EH (cell line): ENCODE data around the gene GGA1.

Experiments
- DNase-seq: peaks from one replicate; pipeline ENCODE4 v3.0.0-alpha.2; 2015; ENCODE audit warnings: low read depth

Gene GGA1

GRCh38 chr22:37630839-37631435, 22.3 kb downstream of the GGA1 start:
- no peak for DNase-seq

GRCh38 chr22:37631448-37632173, 23.0 kb downstream of the GGA1 start:
- no peak for DNase-seq

GRCh38 chr22:37632174-37633088, 23.8 kb downstream of the GGA1 start:
- no peak for DNase-seq

- DNase-seq = no peak
Observed at GRCh38 chr22:37633089-37633624, 24.5 kb downstream of the GGA1 start.

GRCh38 chr22:37633625-37634416, 25.2 kb downstream of the GGA1 start:
- peak; percentile 91 for DNase-seq

- DNase-seq = no peak
Observed at GRCh38 chr22:37634417-37634924, 25.8 kb downstream of the GGA1 start.

GRCh38 chr22:37635157-37635556, 26.5 kb downstream of the GGA1 start:
- DNase-seq = no peak

- DNase-seq = peak; percentile 82
Observed at GRCh38 chr22:37636186-37636948, 27.7 kb downstream of the GGA1 start.

GRCh38 chr22:37636949-37637273, 28.3 kb downstream of the GGA1 start:
- no peak for DNase-seq

- no peak for DNase-seq
Observed at GRCh38 chr22:37638391-37639069, 29.9 kb downstream of the GGA1 start.

GRCh38 chr22:37639070-37639760, 30.6 kb downstream of the GGA1 start, which contains the start of gene SH3BP1:
TSS of gene SH3BP1 (plus strand) at chr22:37639669. CDS start at chr22:37639788, 119 bp downstream.
- peak; percentile 59 for DNase-seq

- no peak for DNase-seq
Observed at GRCh38 chr22:37639771-37640590, 31.3 kb downstream of the GGA1 start.

GRCh38 chr22:37640591-37641560, 32.2 kb downstream of the GGA1 start:
- DNase-seq = no peak

GRCh38 chr22:37641561-37641949, 32.9 kb downstream of the GGA1 start:
- DNase-seq = no peak

- DNase-seq = peak; percentile 75
Observed at GRCh38 chr22:37643225-37643847, 34.7 kb downstream of the GGA1 start.

GRCh38 chr22:37647317-37647716, 38.7 kb downstream of the GGA1 start:
- DNase-seq = no peak

GRCh38 chr22:37647928-37648327, 39.3 kb downstream of the GGA1 start:
- no peak for DNase-seq
